CD14-positive monocyte (primary cell): ENCODE results near the gene ITPK1. TPM values are rescaled to one million over a fixed set of nuclear protein-coding genes. Genes with fewer than 3 reads are reported as not detected.

Experiments used
- DNase-seq, 3 donors: peaks; one replicate each; pipeline ENCODE4 v3.0.0-alpha.2; 2011 to 2022
- H2AFZ ChIP-seq: 2 replicates; pipeline ENCODE4 v1.6.0; 2012; ENCODE audit warnings: mild to moderate bottlenecking, low read depth, low read length, inconsistent platforms; ENCODE audit not compliant: insufficient read depth, poor library complexity, severe bottlenecking
- H3K27ac ChIP-seq, 2 donors: 1 replicate in 1 of 2; 2 replicates in 1 of 2; pipeline ENCODE4 v1.5.1; 2012 to 2013; ENCODE audit warnings: low read length in 2 of 2, control low read depth in 1 of 2, inconsistent platforms in 1 of 2, low read depth in 1 of 2, mild to moderate bottlenecking in 1 of 2
- H3K27me3 ChIP-seq, 2 donors: one replicate each; pipeline versions ENCODE4 v1.6.0 to v1.6.1; 2011 to 2013; ENCODE audit warnings: low read length in 2 of 2; ENCODE audit not compliant: control insufficient read depth in 2 of 2, insufficient read depth in 2 of 2
- H3K36me3 ChIP-seq, 2 donors: replicated peaks in 1 of 2; 1 replicate in 1 of 2; 2 replicates in 1 of 2; pipeline versions ENCODE4 v1.5.1 to v1.6.1; 2012 to 2013; ENCODE audit warnings: low read length in 2 of 2, control low read depth in 1 of 2, inconsistent platforms in 1 of 2, mild to moderate bottlenecking in 1 of 2; ENCODE audit not compliant: insufficient read depth in 2 of 2, control insufficient read depth in 1 of 2
- H3K4me1 ChIP-seq, 2 donors: 1 replicate in 1 of 2; 2 replicates in 1 of 2; pipeline versions ENCODE4 v1.5.1 to v1.6.1; 2012 to 2013; ENCODE audit warnings: low read length in 2 of 2, control low read depth in 1 of 2, inconsistent platforms in 1 of 2, mild to moderate bottlenecking in 1 of 2, moderate library complexity in 1 of 2; ENCODE audit not compliant: insufficient read depth in 2 of 2, control insufficient read depth in 1 of 2
- H3K4me2 ChIP-seq: replicated peaks from 2 replicates; pipeline ENCODE3; 2012; ENCODE audit warnings: low read length, moderate library complexity, mild to moderate bottlenecking; ENCODE audit not compliant: poor library complexity, severe bottlenecking; ENCODE audit errors: extremely low read depth
- H3K4me3 ChIP-seq, 3 experiments: fragments of 200-600 bp in 1 of 3; sonication (generic) in 1 of 3; replicated peaks in 1 of 3; 1 replicate in 2 of 3; 2 replicates in 1 of 3; pipeline ENCODE4 v1.5.1; 2011 to 2013; ENCODE audit warnings: low read length in 3 of 3, mild to moderate bottlenecking in 3 of 3, control low read depth in 2 of 3, low read depth in 2 of 3, inconsistent platforms in 1 of 3, moderate library complexity in 1 of 3
- H3K79me2 ChIP-seq: 2 replicates; pipeline ENCODE4 v1.6.0; 2012; ENCODE audit warnings: mild to moderate bottlenecking, control low read depth, inconsistent platforms, low read length, moderate library complexity; ENCODE audit not compliant: insufficient read depth
- H3K9ac ChIP-seq: 2 replicates; pipeline ENCODE4 v1.6.0; 2017; ENCODE audit warnings: low read length, mild to moderate bottlenecking; ENCODE audit not compliant: insufficient read depth, poor library complexity, severe bottlenecking
- H3K9me3 ChIP-seq, 2 donors: replicated peaks in 1 of 2; 1 replicate in 1 of 2; 2 replicates in 1 of 2; pipeline versions ENCODE4 v1.5.1 to v1.6.1; 2012 to 2013; ENCODE audit warnings: low read length in 2 of 2, control low read depth in 1 of 2; ENCODE audit not compliant: control insufficient read depth in 1 of 2, insufficient read depth in 1 of 2
- H4K20me1 ChIP-seq: 2 replicates; pipeline ENCODE4 v1.6.0; 2012; ENCODE audit warnings: mild to moderate bottlenecking, low read length, control low read depth, moderate library complexity; ENCODE audit not compliant: insufficient read depth
- H3K27ac Mint-ChIP-seq, 7 donors: one replicate each; pipeline ENCODE4 v1.8.0; 2020; ENCODE audit warnings: mild to moderate bottlenecking in 7 of 7, mixed read lengths in 7 of 7, moderate library complexity in 6 of 7, inconsistent platforms in 2 of 7
- H3K27me3 Mint-ChIP-seq, 3 donors: one replicate each; pipeline ENCODE4 v1.8.0; 2021 to 2022; ENCODE audit warnings: low read depth in 3 of 3, mild to moderate bottlenecking in 3 of 3, mixed read lengths in 3 of 3, moderate library complexity in 3 of 3, inconsistent platforms in 1 of 3
- H3K36me3 Mint-ChIP-seq, 2 donors: one replicate each; pipeline ENCODE4 v1.8.0; 2020; ENCODE audit warnings: mixed read lengths in 2 of 2, inconsistent platforms in 1 of 2, mild to moderate bottlenecking in 1 of 2
- H3K4me1 Mint-ChIP-seq: one replicate; pipeline ENCODE4 v1.8.0; 2020; ENCODE audit warnings: mild to moderate bottlenecking, mixed read lengths
- H3K4me3 Mint-ChIP-seq, 2 donors: one replicate each; pipeline ENCODE4 v1.8.0; 2020; ENCODE audit warnings: mild to moderate bottlenecking in 2 of 2, mixed read lengths in 2 of 2, moderate library complexity in 1 of 2
- H3K9me3 Mint-ChIP-seq, 7 donors: one replicate each; pipeline ENCODE4 v1.8.0; 2020 to 2022; ENCODE audit warnings: mixed read lengths in 7 of 7, mild to moderate bottlenecking in 6 of 7, moderate library complexity in 6 of 7, inconsistent platforms in 2 of 7
- CTCF ChIP-seq: fragments of 200-600 bp; IDR thresholded peaks from one replicate; pipeline ENCODE4 v1.8.0; 2022; ENCODE audit warnings: antibody characterized with exemption, mild to moderate bottlenecking
- WGBS: methylation state at CpG from one replicate; pipeline ENCODE4 v1.1.5; 2013; ENCODE audit warnings: missing lambda C conversion rate; ENCODE audit not compliant: insufficient coverage; 5-methylcytosine and 5-hydroxymethylcytosine counted together
- intact Hi-C, 2 donors: fragments of 100-400 bp; cut with micrococcal nuclease; formaldehyde crosslinking; loops; one replicate each; pipeline versions ENCODE4 v1.15.0 to v1.15.1; 2023
- polyA plus RNA-seq, 3 donors: library from polyadenylated mRNA; depleted of rRNA in 1 of 3; unstranded in 2 of 3; stranded (reverse) in 1 of 3; fragments of 300-500 nt in 2 of 3; fragments of >200 nt in 1 of 3; fragmentation: Illumina TruSeq in 2 of 3; gene quantifications; 1 replicate in 2 of 3; 2 replicates in 1 of 3; pipeline ENCODE4 v1.2.3, GENCODE V29; 2012 to 2021

ITPK1 gene
- polyA plus RNA-seq, 3 donors, result 57.1 to 144 (median 63.0) TPM

GRCh38 chr14:92984082-92984788 lies 131.5 kb downstream of the ITPK1 start:
- Histone ChIP-seq H3K79me2 (peaks cover 88% of the 10 kb centered on the region), H3K4me3 (no peak overlapping the region), H3K9me3 (peaks cover 23 to 34% of the 10 kb centered on the region in 2 donors), H3K36me3 (peaks cover 37 to 100% of the 10 kb centered on the region in 2 donors), H3K4me2 (no peak overlapping the region), H3K9ac (no peak overlapping the region), H3K4me1 (no peaks in the 10 kb centered on the region), H3K27me3 (no peaks in the 10 kb centered on the region), H4K20me1 (peaks cover 80% of the 10 kb centered on the region), H2AFZ (no peak overlapping the region), H3K27ac (no peak overlapping the region)
- H3K27ac Mint-ChIP-seq, result peak overlapping the region in 2 of 7 donors; percentile 67 to 72
- DNase-seq, result no peak
- peaks cover 19 to 32% (median 26%) of the 10 kb centered on the region in 7 donors for H3K9me3 Mint-ChIP-seq
- TF ChIP-seq CTCF, result no peak
- intact Hi-C loops, result no loop called here
- 80% methylated on average over 1 of the region's 5 CpGs for WGBS
- H3K4me3 Mint-ChIP-seq, result no peak overlapping the region
- peaks cover 71 to 93% of the 10 kb centered on the region in 2 donors for H3K36me3 Mint-ChIP-seq
- H3K4me1 Mint-ChIP-seq, result peaks cover 3% of the 10 kb centered on the region
- H3K27me3 Mint-ChIP-seq, result no peaks in the 10 kb centered on the region

- H3K9me3 ChIP-seq, result peaks cover 36 to 44% of the 10 kb centered on the region in 2 donors
- H3K79me2 ChIP-seq, result peaks cover 78% of the 10 kb centered on the region
- 100% methylated on average over 5 of the region's 8 CpGs for WGBS
- Mint-ChIP-seq H3K4me1 (peaks cover 9% of the 10 kb centered on the region), H3K9me3 (peaks cover 28 to 44% (median 39%) of the 10 kb centered on the region in 7 donors), H3K4me3 (no peak overlapping the region), H3K27ac (peak overlapping the region in 2 of 7 donors; percentile 10 to 43), H3K27me3 (peaks cover 0 to 3% (median 0%) of the 10 kb centered on the region in 3 donors), H3K36me3 (peaks cover 71 to 93% of the 10 kb centered on the region in 2 donors)
- DNase-seq, result no peak
- H3K36me3 ChIP-seq, result peaks cover 29 to 100% of the 10 kb centered on the region in 2 donors
- H3K27ac ChIP-seq, result no peak overlapping the region
- no peak overlapping the region for H2AFZ ChIP-seq
- H3K4me1 ChIP-seq, result peaks cover 4 to 7% of the 10 kb centered on the region in 2 donors
- H4K20me1 ChIP-seq, result peaks cover 67% of the 10 kb centered on the region
- H3K4me2 ChIP-seq, result no peak overlapping the region
- intact Hi-C loops, result no loop called here
- no peak overlapping the region for H3K4me3 ChIP-seq
- no peak overlapping the region for H3K9ac ChIP-seq
- no peaks in the 10 kb centered on the region for H3K27me3 ChIP-seq
- no peak for TF ChIP-seq CTCF
Observed at GRCh38 chr14:92982956-92983355, 132.8 kb downstream of the ITPK1 start.
